Panc1 (cell line): ENCODE results near the gene NPLOC4. TPM values are rescaled to one million over a fixed set of nuclear protein-coding genes. Genes with fewer than 3 reads are reported as not detected.

ENCODE experiments used
- ATAC-seq: fragments of 200-7000 bp; cut with Tn5 transposase; 2 replicates; pipeline ENCODE4 v1.9.1; 2020; ENCODE audit warnings: mild to moderate bottlenecking, moderate library complexity
- BruUV-seq: library from RNA; stranded (reverse); fragments of 400-500 nt; replicated peaks from 2 replicates; lab custom pipeline; 2021; lab: Mats Ljungman, UMichigan
- CTCF ChIA-PET: fragments of 300-600 bp; sonication (Branson Sonifier 250); formaldehyde crosslinking; loops from one replicate; lab custom pipeline; 2022; ENCODE audit warnings: antibody characterized with exemption; lab: Charles Lee
- POLR2A ChIA-PET: fragments of 300-600 bp; sonication (Branson Sonifier 250); formaldehyde crosslinking; loops from one replicate; lab custom pipeline; 2022; ENCODE audit warnings: antibody characterized with exemption; lab: Charles Lee
- DNase-seq: peaks from one replicate; pipeline ENCODE4 v3.0.0-alpha.2; 2010; ENCODE audit warnings: low read depth, low spot score
- H3K27ac ChIP-seq: 2 replicates; pipeline ENCODE4 v1.5.1; 2011; ENCODE audit warnings: mild to moderate bottlenecking, low read length, inconsistent platforms
- H3K27me3 ChIP-seq: fragments of 200-500 bp; sonication (Bioruptor generic); 2 replicates; pipeline ENCODE4 v1.6.0; 2014; ENCODE audit warnings: low read length, inconsistent platforms; ENCODE audit not compliant: control insufficient read depth, insufficient read depth
- H3K36me3 ChIP-seq: fragments of 200-500 bp; sonication (Bioruptor generic); 2 replicates; pipeline ENCODE4 v1.5.1; 2014; ENCODE audit warnings: inconsistent platforms, mild to moderate bottlenecking, low read length, moderate library complexity; ENCODE audit not compliant: control insufficient read depth, insufficient read depth
- H3K4me1 ChIP-seq: 2 replicates; pipeline ENCODE4 v1.5.1; 2011; ENCODE audit warnings: inconsistent platforms, mild to moderate bottlenecking, low read length, moderate library complexity; ENCODE audit not compliant: control insufficient read depth, insufficient read depth
- H3K4me3 ChIP-seq, 2 experiments: 2 replicates each; pipeline ENCODE4 v1.5.1; 2011 to 2012; ENCODE audit warnings: low read depth in 2 of 2, low read length in 2 of 2, mild to moderate bottlenecking in 2 of 2, inconsistent platforms in 1 of 2, moderate library complexity in 1 of 2
- H3K9me3 ChIP-seq: fragments of 200-500 bp; sonication (Bioruptor generic); 2 replicates; pipeline ENCODE4 v1.5.1; 2014; ENCODE audit warnings: low read depth, mild to moderate bottlenecking, inconsistent platforms, low read length, moderate library complexity; ENCODE audit not compliant: control insufficient read depth, insufficient read depth
- CTCF ChIP-seq: fragments of 450-650 bp; IDR thresholded peaks from 2 replicates; pipeline ENCODE4 v1.5.1; 2017; ENCODE audit warnings: mild to moderate bottlenecking
- POLR2AphosphoS5 ChIP-seq: IDR thresholded peaks from 2 replicates; pipeline ENCODE4 v1.6.1; 2012; ENCODE audit warnings: mild to moderate bottlenecking, low read depth, low read length, moderate library complexity
- REST ChIP-seq, 2 experiments: IDR thresholded peaks; 2 replicates each; pipeline ENCODE4 v1.6.1; 2011 to 2012; ENCODE audit warnings: low read depth in 2 of 2, control low read depth in 1 of 2, low read length in 1 of 2, mild to moderate bottlenecking in 1 of 2, moderate library complexity in 1 of 2; ENCODE audit not compliant: insufficient read depth in 1 of 2
- in situ Hi-C: cut with HindIII; loops from 2 replicates; pipeline ENCODE4 v1.10.0; 2016; ENCODE audit warnings: low sequenced_read_pairs, low pct_unique_long_range_greater_than_20kb
- intact Hi-C: fragments of 100-400 bp; cut with micrococcal nuclease; formaldehyde crosslinking; loops from one replicate; pipeline ENCODE4 v1.10.0; 2022; ENCODE audit not compliant: unreplicated experiment
- total RNA-seq: library from RNA; stranded (reverse); gene quantifications from one replicate; pipeline ENCODE4 v1.2.1, GENCODE V29; 2021; ENCODE audit not compliant: unreplicated experiment

Gene NPLOC4
- total RNA-seq, 1 experiment from 2014 or later: 246 TPM

GRCh38 chr17:81541123-81541522, 95.8 kb downstream of the NPLOC4 start:
- no peak for DNase-seq
- CTCF ChIA-PET: no interaction called here
- H3K4me3 ChIP-seq: no peak overlapping the region
- ATAC-seq: no peak
- no peaks in the 10 kb centered on the region for H3K27me3 ChIP-seq
- H3K27ac ChIP-seq: peak overlapping the region; percentile 6; the same call in 1 of the 2 replicates
- H3K4me1 ChIP-seq: peaks cover 64% of the 10 kb centered on the region
- peaks cover 4% of the 10 kb centered on the region for H3K36me3 ChIP-seq
- POLR2A ChIA-PET: no interaction called here
- H3K9me3 ChIP-seq: no peaks in the 10 kb centered on the region
- TF ChIP-seq REST (IDR thresholded peaks at IDR 0.05; ENCODE audit: insufficient read depth in 1 of 2, low read depth in 2 of 2, low read length in 1 of 2): no peak
- peak; percentile 63; the same call in 1 of the 2 replicates for TF ChIP-seq POLR2AphosphoS5
- in situ Hi-C loops (no loop called here), intact Hi-C loops (no loop called here)
- no TSS peak for BruUV-seq

DNA sequence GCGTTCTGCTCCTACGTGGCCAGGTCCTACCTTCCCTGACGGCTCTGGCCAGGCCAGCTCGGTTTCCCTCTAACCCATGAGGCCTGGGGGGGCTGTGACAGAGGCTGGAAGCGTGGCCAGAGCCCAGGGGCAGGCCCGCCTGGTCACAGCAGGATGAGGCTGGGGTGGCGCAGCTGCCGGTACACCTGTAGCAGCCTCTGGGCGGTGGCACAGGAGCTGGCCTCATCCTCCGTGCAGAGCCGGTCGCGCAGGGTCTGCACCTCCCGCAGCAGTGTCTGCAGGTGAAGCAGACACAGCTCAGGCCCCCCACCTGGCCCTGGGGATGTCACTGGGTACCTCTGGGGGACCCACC, 96.3 kb downstream of the NPLOC4 start:
- intact Hi-C loops (no loop called here), in situ Hi-C loops (no loop called here)
- ChIA-PET POLR2A (no interaction called here), CTCF (no interaction called here)
- no peaks in the 10 kb centered on the region; the same call in none of the 2 replicates for H3K36me3 ChIP-seq
- H3K9me3 ChIP-seq: no peaks in the 10 kb centered on the region
- H3K27ac ChIP-seq: no peak overlapping the region; the same call in 1 of the 2 replicates
- TF ChIP-seq CTCF (no peak), POLR2AphosphoS5 (no peak), REST (IDR thresholded peaks at IDR 0.05; ENCODE audit: insufficient read depth in 1 of 2, low read depth in 2 of 2, low read length in 1 of 2) (no peak)
- peaks cover 61% of the 10 kb centered on the region for H3K4me1 ChIP-seq
- no peak overlapping the region for H3K4me3 ChIP-seq
- no TSS peak for BruUV-seq
- H3K27me3 ChIP-seq: no peaks in the 10 kb centered on the region
- DNase-seq (no peak), ATAC-seq (no peak)
